GM13976 (cell line): ENCODE data around the gene AIF1.
"Not testable (repeated sequence)": the region's sequence is repeated elsewhere in the genome, so short reads cannot be mapped to it uniquely, and the experiment has no call there.

Experiments
- DNase-seq: peaks from one replicate; pipeline ENCODE4 v3.0.0; 2012; ENCODE audit warnings: low spot score
- CTCF ChIP-seq: IDR thresholded peaks from 2 replicates; pipeline ENCODE4 v1.5.1; 2012; ENCODE audit warnings: borderline replicate concordance, mild to moderate bottlenecking; ENCODE audit not compliant: insufficient read depth; ENCODE audit errors: extremely low read depth, missing control alignments, control extremely low read depth
- in situ Hi-C: fragments of 300-500 bp; cut with MboI; formaldehyde crosslinking; loops from one replicate; pipeline ENCODE4 v1.12.0; 2022; ENCODE audit warnings: low sequenced_read_pairs, mixed read lengths, inconsistent platforms; ENCODE audit not compliant: unreplicated experiment

Gene AIF1

GRCh38 chr6:31588871-31589650 lies 26.0 kb upstream of the AIF1 start:
- in situ Hi-C loops = no loop called here
- TF ChIP-seq CTCF = no peak

DNA sequence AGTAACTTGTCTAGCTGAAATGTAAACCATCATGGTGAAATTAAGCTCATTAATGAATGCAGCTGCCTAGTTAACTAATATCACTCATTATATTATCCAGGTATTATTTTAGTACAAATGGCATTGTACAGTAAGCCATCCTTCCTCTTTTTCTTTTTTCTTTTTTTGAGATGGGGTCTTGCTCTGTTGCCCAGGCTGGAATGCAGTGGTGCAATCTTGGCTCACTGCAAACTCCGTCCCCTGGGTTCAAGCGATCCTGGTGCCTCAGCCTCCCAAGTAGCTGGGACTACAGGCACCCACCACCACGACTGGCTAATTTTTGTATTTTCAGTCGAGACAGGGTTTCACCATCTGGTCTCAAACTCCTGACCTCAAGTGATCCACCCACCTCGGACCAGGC lies 24.3 kb upstream of the AIF1 start:
- DNase-seq = not testable (repeated sequence)
- in situ Hi-C loops = loop anchor here (10.0 kb wide), 1 partner anchor 96 kb away; the partner anchor contains the start of gene MICB

More at GRCh38 chr6:31588871-31589650, 26.0 kb upstream of the AIF1 start:
- DNase-seq = no peak

- in situ Hi-C loops = loop anchor here (10.0 kb wide), 1 partner anchor 98 kb away; the partner anchor contains the start of gene MICB
- no peak for TF ChIP-seq CTCF
- no peak for DNase-seq
Measured at GRCh38 chr6:31592396-31592771, 22.6 kb upstream of the AIF1 start.

GRCh38 chr6:31597006-31597405 lies 18.0 kb upstream of the AIF1 start:
- no peak for DNase-seq

GRCh38 chr6:31607317-31607716 lies 7.7 kb upstream of the AIF1 start:
- in situ Hi-C loops = no loop called here
- TF ChIP-seq CTCF = no peak
- DNase-seq = no peak

More at GRCh38 chr6:31597006-31597405, 18.0 kb upstream of the AIF1 start:
- TF ChIP-seq CTCF = no peak
- in situ Hi-C loops = loop anchor here (5.0 to 10.0 kb wide), 2 partner anchors 50 to 102 kb away; partner anchors contain the start of genes ATP6V1G2, MICB and NFKBIL1

DNA sequence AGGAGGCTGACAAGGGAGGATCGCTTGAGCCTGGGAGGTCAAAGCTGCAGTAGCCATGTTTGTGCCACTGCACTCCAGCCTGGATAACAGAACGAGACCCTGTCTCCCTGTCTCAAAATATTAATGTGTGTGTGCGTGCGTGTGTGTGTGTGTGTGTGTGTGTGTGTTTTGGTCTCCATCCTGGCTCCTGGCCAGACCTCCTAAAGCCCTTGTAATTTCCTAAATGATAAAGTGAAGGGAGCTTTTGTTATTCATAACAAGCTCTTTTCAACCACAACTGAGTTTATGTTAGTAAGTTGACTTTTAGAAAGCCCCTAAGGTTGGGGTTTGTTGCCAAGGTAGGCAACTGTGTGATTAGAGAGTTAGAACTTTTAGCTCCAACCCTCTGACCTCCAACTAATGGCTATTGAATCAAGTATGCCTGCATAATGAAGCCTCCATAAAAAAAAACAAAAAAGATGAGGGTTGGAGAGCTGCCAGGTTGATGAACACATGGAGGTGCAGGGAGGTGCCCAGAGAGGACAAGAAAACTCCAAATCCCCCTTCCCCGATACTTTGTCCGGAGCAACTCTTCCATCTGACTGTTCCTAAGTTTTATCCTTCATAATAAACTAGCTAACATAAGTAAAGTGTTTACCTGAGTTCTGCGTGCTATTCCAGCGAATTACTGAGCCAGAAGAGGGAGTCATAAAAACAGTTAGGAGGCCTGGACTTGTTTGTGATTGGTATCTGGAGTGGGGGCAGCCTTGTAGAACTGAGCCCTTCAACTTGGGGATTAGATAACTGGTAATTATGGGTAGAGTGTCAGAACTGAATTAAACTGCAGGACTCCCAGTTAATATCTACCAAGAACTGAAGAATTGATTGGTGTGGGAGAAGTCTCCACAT lies 5.3 kb upstream of the AIF1 start:
- in situ Hi-C loops = no loop called here
- no peak for DNase-seq
- no peak for TF ChIP-seq CTCF
